ENCODE data around the gene CPA1.

The CPA1 gene

DNA sequence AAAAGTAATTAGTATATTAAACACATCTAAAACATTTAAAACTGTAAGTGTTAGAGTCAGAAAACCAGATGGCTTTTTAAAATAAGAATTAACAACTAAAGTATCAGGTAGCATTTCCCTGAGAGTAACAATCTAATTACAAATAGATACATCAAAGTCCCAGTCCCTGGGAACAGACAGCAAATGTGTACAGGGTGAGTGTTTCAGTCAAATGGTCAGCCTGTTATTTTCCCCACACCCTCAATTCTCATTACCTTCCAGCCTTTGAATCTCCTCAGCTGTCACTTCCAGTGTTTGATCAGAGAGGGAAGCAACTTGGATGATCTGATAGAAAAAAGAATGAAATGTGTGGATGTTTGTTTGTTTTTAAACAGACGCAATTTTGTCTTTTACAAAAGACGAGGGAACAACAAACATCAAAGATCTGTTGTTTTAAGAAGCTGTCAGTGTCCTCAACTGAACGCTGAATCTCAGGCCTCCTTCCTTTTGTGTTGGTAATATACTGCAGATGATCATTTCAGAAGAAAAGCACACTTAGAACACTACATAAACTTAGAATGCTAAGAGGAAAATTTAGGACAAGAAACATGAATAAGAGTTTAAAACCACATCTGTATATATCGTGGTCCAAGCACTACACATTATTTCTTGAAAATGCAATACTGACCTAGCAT is 30.7 kb downstream of the CPA1 start:
- Histone ChIP-seq H3K27ac (ENCODE audit: low read depth, low read length) (no peak overlapping the region), H3K27me3 (ENCODE audit: control insufficient read depth, insufficient read depth, low read length) (no peaks in the 10 kb centered on the region), H3K4me3 (ENCODE audit: low read length) (no peak overlapping the region), H3K4me1 (ENCODE audit: control insufficient read depth, insufficient read depth, low read length) (peaks cover 3% of the 10 kb centered on the region), H3K9ac (ENCODE audit: low read length) (no peak overlapping the region), H3K36me3 (ENCODE audit: control insufficient read depth, insufficient read depth, low read length) (no peaks in the 10 kb centered on the region)

DNA sequence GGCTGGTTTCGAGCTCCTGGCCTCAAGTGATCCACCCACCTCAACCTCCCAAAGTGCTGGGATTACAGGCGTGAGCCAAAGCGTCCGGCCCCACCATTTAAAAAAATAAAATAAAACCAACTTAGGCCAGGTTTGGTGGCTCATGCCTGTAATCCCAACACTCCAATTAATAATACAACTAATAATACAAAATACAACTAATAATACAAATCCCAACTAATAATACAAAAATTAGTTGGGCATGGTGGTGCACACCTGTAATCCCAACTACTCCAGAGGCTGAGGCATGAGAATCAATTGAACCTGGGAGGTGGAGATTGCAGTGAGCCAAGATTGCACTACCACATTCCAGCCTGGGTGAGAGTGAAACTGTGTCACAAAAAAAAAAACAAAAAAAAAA is 32.9 kb downstream of the CPA1 start:
- Histone ChIP-seq H3K36me3 (ENCODE audit: control insufficient read depth, insufficient read depth, low read length) (no peaks in the 10 kb centered on the region), H3K4me1 (ENCODE audit: control insufficient read depth, insufficient read depth, low read length) (peaks cover 11% of the 10 kb centered on the region)

DNA sequence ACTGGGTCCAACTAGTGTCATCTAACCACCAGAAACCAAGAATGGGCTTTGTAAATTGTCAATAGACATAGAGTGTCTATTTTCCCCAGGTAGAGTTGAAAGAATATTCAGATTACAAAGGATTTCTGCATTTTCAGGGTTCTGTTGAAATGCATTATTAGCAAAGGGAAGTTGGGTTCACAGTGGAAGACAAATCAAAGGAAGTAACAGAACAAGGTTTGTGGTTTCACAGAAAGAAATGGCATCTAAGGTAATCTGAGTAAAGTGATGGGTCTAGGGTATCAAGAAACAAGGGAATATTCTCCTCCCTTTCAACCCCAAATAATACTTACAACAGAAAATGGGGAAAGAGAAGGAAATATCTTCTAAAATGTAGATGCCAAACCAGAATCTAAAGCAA is 34.7 kb downstream of the CPA1 start:
- Histone ChIP-seq H3K4me3 (ENCODE audit: low read length) (no peak overlapping the region), H3K27me3 (ENCODE audit: control insufficient read depth, insufficient read depth, low read length) (no peaks in the 10 kb centered on the region), H3K36me3 (ENCODE audit: control insufficient read depth, insufficient read depth, low read length) (no peaks in the 10 kb centered on the region), H3K27ac (ENCODE audit: low read depth, low read length) (no peak overlapping the region), H3K9ac (ENCODE audit: low read length) (no peak overlapping the region), H3K4me1 (ENCODE audit: control insufficient read depth, insufficient read depth, low read length) (peaks cover 11% of the 10 kb centered on the region)

More for the DNA sequence above, 32.9 kb downstream of the CPA1 start:
- Histone ChIP-seq H3K4me3 (ENCODE audit: low read length) (no peak overlapping the region), H3K9ac (ENCODE audit: low read length) (no peak overlapping the region), H3K27me3 (ENCODE audit: control insufficient read depth, insufficient read depth, low read length) (no peaks in the 10 kb centered on the region), H3K27ac (ENCODE audit: low read depth, low read length) (no peak overlapping the region)

DNA sequence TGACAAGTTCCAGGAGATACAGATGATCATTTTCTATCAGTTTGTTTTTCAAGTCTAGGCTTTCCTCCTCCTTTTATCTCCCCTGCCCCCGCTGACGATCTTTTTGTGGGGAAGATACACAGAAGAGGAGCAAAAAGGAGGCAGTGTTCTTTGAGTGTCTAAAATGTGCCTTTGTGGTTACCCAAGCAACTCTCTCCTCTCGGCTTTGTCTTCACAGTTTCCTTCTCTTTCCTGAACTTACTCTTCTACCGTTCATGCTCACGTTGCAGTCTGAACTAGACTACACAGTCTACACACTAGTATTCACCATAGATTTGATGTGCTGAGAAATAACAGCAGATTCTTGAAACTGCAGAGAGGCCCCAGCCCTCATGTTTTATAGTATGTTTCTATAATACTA is 36.9 kb downstream of the CPA1 start:
- Histone ChIP-seq H3K4me1 (ENCODE audit: control insufficient read depth, insufficient read depth, low read length) (peaks cover 14% of the 10 kb centered on the region), H3K4me3 (ENCODE audit: low read length) (no peak overlapping the region), H3K36me3 (ENCODE audit: control insufficient read depth, insufficient read depth, low read length) (no peaks in the 10 kb centered on the region), H3K27me3 (ENCODE audit: control insufficient read depth, insufficient read depth, low read length) (no peaks in the 10 kb centered on the region), H3K27ac (ENCODE audit: low read depth, low read length) (peak overlapping the region; percentile 49), H3K9ac (ENCODE audit: low read length) (no peak overlapping the region)

DNA sequence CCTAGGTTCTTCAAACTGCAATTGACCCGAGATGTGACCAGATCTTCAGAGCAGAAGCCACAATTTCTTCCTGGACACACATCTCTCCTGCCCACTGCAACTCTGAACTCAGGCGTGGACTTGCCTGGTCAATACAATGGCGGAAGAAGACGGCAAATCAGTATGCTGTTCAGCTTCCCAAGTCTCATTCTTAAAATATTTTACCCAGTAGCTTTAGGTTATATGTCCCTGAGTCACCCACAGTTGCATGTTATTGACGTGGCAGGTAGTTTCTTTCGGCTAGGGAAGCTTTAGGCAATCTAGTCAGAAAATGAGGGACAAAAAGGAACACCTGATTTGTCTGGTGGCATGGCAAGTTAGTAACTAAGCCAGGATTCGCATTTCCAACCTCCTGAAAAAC is 38.0 kb downstream of the CPA1 start:
- no peak overlapping the region for H3K4me3 ChIP-seq (ENCODE audit: low read length)
- H3K9ac ChIP-seq (ENCODE audit: low read length): no peak overlapping the region
- peaks cover 14% of the 10 kb centered on the region for H3K4me1 ChIP-seq (ENCODE audit: control insufficient read depth, insufficient read depth, low read length)
- no peak overlapping the region for H3K27ac ChIP-seq (ENCODE audit: low read depth, low read length)
- no peaks in the 10 kb centered on the region for H3K36me3 ChIP-seq (ENCODE audit: control insufficient read depth, insufficient read depth, low read length)
- H3K27me3 ChIP-seq (ENCODE audit: control insufficient read depth, insufficient read depth, low read length): no peaks in the 10 kb centered on the region

DNA sequence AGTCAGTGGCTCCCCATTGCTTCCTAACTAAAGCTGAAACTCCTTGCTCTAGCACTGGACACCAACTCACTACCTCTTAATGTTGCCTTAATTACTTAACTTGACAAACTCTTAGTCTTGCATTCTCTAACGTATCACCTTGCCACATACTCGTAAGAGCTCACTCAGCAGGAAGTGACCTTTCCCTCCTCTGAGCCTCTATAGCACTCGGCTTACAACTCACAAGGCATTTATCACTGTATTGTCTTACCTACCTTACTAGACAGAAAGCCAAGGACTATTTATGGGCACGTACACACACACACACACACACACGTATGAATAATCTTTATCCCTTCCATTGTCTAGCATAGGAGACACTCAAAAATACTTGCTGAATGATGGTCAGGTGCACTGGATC is 39.4 kb downstream of the CPA1 start:
- Histone ChIP-seq H3K4me3 (ENCODE audit: low read length) (no peak overlapping the region), H3K27me3 (ENCODE audit: control insufficient read depth, insufficient read depth, low read length) (no peaks in the 10 kb centered on the region), H3K9ac (ENCODE audit: low read length) (no peak overlapping the region), H3K27ac (ENCODE audit: low read depth, low read length) (no peak overlapping the region), H3K4me1 (ENCODE audit: control insufficient read depth, insufficient read depth, low read length) (peaks cover 14% of the 10 kb centered on the region), H3K36me3 (ENCODE audit: control insufficient read depth, insufficient read depth, low read length) (no peaks in the 10 kb centered on the region)

DNA sequence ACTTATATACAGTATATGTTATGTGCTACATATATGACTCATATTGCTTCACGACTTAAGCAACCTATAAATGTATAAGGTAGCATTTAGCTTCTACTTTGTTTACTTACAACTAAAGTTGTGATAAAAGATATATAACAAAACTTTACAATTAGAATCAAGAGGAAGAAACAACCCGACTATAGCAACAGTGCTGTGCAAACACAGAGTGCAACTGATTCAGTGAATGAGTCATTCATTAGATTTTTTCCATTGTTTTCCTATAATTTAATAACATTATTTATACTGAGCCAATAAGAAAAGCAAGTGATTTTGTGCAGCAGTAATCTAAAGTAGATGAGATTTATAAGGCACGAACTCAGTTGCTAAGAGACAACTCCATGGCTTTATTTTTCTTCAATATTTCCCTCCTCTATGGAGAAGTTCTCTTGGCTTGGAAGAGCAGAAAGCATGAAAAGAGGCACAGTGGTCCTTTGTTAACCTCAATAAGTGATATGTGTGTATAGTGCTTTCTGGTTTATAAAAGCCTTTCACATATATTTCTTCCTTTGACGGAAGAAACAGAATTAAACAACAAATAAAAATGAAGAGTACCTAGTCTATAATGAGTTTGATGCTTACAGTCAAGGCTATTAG is 40.8 kb downstream of the CPA1 start:
- no peak overlapping the region for H3K4me3 ChIP-seq (ENCODE audit: low read length)
- H3K36me3 ChIP-seq (ENCODE audit: control insufficient read depth, insufficient read depth, low read length): no peaks in the 10 kb centered on the region
- H3K27ac ChIP-seq (ENCODE audit: low read depth, low read length): peak overlapping the region; percentile 48
- H3K27me3 ChIP-seq (ENCODE audit: control insufficient read depth, insufficient read depth, low read length): no peaks in the 10 kb centered on the region
- H3K9ac ChIP-seq (ENCODE audit: low read length): no peak overlapping the region
- peaks cover 14% of the 10 kb centered on the region for H3K4me1 ChIP-seq (ENCODE audit: control insufficient read depth, insufficient read depth, low read length)

DNA sequence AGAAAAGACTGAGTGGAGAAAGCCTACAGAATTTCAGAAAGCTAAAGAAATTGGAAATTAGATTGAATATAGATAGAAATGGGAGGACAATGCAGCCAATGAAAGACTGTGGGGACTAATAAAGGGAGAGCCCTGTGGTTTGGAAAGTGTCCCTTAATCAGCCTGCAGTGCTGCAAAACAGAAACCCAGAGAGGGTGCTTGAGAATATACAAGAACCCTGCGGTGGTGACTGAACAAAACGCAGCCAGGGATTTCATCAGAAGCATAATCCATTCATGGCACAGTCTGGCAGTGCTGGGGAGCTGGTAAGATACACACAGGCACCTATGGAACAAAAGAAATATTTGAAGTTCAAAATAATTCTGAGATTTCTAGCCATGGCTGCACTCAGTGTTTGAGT is 41.4 kb downstream of the CPA1 start:
- H3K36me3 ChIP-seq (ENCODE audit: control insufficient read depth, insufficient read depth, low read length): no peaks in the 10 kb centered on the region
- no peaks in the 10 kb centered on the region for H3K27me3 ChIP-seq (ENCODE audit: control insufficient read depth, insufficient read depth, low read length)
- H3K27ac ChIP-seq (ENCODE audit: low read depth, low read length): peak overlapping the region; percentile 48
- H3K4me3 ChIP-seq (ENCODE audit: low read length): no peak overlapping the region
- H3K4me1 ChIP-seq (ENCODE audit: control insufficient read depth, insufficient read depth, low read length): peaks cover 14% of the 10 kb centered on the region
- H3K9ac ChIP-seq (ENCODE audit: low read length): no peak overlapping the region

DNA sequence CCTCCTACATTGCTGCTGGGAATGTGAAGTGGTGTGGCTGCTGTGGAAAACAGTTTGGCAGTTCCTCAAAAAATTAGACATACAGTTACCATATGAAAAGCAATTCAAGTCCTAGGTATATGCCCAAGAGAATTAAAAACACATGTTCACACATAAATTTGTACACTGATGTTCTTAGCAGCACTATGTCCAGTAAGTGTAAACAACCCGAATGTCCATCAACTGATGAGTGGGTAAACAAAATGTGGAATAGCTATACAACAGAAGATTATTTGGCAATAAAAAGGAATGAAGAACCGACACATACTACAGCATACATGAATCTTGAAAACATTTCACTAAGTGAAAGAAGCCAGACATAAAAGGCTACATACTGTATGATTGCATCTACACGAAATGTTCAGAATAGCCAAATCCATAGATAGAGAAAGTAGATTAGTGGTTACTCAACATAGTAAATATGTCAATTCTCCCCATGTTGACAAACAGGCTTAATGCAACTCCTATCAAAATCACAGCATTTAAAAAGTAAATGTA is 43.3 kb downstream of the CPA1 start:
- Histone ChIP-seq H3K4me3 (ENCODE audit: low read length) (no peak overlapping the region), H3K4me1 (ENCODE audit: control insufficient read depth, insufficient read depth, low read length) (peaks cover 6% of the 10 kb centered on the region), H3K9ac (ENCODE audit: low read length) (no peak overlapping the region), H3K27ac (ENCODE audit: low read depth, low read length) (no peak overlapping the region), H3K27me3 (ENCODE audit: control insufficient read depth, insufficient read depth, low read length) (no peaks in the 10 kb centered on the region), H3K36me3 (ENCODE audit: control insufficient read depth, insufficient read depth, low read length) (no peaks in the 10 kb centered on the region)

DNA sequence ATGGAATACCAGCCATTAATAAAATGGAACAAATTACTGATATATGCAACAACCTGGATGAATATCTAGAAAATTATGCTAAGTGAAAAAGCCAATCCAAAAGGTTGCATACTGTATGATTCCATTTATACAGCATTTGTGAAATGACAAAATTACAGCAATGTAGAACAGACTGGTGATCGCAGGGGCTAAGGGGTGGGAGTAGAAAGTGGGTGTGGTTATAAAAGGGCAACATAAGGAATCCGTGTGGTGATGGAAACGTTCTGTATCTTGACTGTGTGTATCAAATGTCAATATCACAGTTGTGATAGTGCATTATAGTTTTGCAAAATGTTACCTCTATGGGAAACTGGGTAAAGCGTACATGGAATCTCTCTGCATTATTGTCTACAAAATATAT is 45.5 kb downstream of the CPA1 start:
- no peaks in the 10 kb centered on the region for H3K27me3 ChIP-seq (ENCODE audit: control insufficient read depth, insufficient read depth, low read length)
- H3K36me3 ChIP-seq (ENCODE audit: control insufficient read depth, insufficient read depth, low read length): no peaks in the 10 kb centered on the region
- H3K4me1 ChIP-seq (ENCODE audit: control insufficient read depth, insufficient read depth, low read length): peaks cover 9% of the 10 kb centered on the region
- H3K4me3 ChIP-seq (ENCODE audit: low read length): no peak overlapping the region
- H3K9ac ChIP-seq (ENCODE audit: low read length): no peak overlapping the region
- H3K27ac ChIP-seq (ENCODE audit: low read depth, low read length): no peak overlapping the region

DNA sequence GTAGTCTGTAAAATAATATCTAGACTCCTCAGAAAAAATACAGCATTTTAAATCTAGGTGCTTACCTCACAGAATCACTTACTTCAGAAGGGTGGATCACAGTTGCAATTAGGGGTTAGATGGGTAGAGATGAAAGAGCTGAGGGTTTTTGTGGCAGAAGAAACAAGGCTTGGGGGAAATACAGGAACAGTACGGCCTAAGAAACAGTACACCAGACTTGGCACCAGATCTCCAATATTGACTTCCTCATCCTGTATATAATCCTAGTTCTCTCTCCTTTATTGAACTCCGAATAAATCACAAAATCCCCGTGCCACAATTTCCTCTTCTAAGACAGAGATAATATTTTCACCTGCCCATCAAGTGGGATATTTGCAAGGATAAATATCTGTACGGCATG is 46.3 kb downstream of the CPA1 start:
- Histone ChIP-seq H3K27ac (ENCODE audit: low read depth, low read length) (no peak overlapping the region), H3K4me3 (ENCODE audit: low read length) (no peak overlapping the region), H3K4me1 (ENCODE audit: control insufficient read depth, insufficient read depth, low read length) (peaks cover 11% of the 10 kb centered on the region), H3K27me3 (ENCODE audit: control insufficient read depth, insufficient read depth, low read length) (no peaks in the 10 kb centered on the region), H3K36me3 (ENCODE audit: control insufficient read depth, insufficient read depth, low read length) (no peaks in the 10 kb centered on the region), H3K9ac (ENCODE audit: low read length) (no peak overlapping the region)

DNA sequence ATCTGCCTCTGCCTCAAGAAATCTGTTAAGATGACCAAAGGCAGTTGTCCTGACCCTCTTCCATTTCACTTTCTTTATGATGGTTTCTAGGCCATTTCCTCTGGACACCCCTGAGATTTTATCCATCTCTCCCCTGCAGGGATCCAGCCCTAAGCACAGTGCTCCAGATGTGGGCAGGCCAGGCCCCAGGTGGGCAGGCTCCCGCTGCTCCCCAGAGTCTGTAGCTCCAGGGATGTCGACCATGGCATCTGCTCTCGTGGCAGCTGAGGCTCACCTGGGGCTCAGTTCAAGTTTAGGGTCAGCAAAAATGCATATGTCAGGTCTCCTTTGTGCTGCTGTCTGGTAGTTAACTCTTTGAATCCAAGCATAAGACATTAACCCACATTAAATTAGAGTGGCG is 48.7 kb downstream of the CPA1 start:
- Histone ChIP-seq H3K9ac (ENCODE audit: low read length) (no peak overlapping the region), H3K4me1 (ENCODE audit: control insufficient read depth, insufficient read depth, low read length) (peaks cover 11% of the 10 kb centered on the region), H3K27me3 (ENCODE audit: control insufficient read depth, insufficient read depth, low read length) (no peaks in the 10 kb centered on the region), H3K4me3 (ENCODE audit: low read length) (no peak overlapping the region), H3K36me3 (ENCODE audit: control insufficient read depth, insufficient read depth, low read length) (peaks cover 2% of the 10 kb centered on the region), H3K27ac (ENCODE audit: low read depth, low read length) (no peak overlapping the region)

DNA sequence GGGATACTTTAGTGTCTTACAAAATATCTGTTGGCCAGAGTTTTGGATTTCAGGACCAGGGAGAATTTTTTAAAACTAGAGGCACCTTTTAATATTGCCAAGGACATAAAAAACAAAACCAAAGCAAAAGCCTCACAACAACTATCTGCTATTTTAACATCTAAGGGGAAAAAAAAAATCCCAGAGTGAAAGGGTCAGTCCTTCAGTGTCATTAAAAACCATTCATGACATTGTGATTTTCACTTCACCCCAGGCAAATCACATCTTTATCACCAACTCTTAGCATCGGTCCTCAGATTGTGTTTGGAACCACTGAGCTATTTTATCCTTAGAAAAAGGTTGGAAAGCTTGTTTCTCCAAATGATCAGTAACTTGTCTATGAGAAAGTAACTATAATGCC is 49.8 kb downstream of the CPA1 start:
- Histone ChIP-seq H3K4me1 (ENCODE audit: control insufficient read depth, insufficient read depth, low read length) (peaks cover 11% of the 10 kb centered on the region), H3K9ac (ENCODE audit: low read length) (no peak overlapping the region), H3K36me3 (ENCODE audit: control insufficient read depth, insufficient read depth, low read length) (peaks cover 2% of the 10 kb centered on the region), H3K4me3 (ENCODE audit: low read length) (no peak overlapping the region), H3K27ac (ENCODE audit: low read depth, low read length) (peak overlapping the region; percentile 18), H3K27me3 (ENCODE audit: control insufficient read depth, insufficient read depth, low read length) (no peaks in the 10 kb centered on the region)

Measured in rectal smooth muscle tissue (tissue), 1 donor.